SK-N-SH (cell line): ENCODE measurements around the gene SH3GLB2. TPM values are rescaled to one million over a fixed set of nuclear protein-coding genes. Genes with fewer than 3 reads are reported as not detected.

Source experiments
- CTCF ChIA-PET: fragments of 300-600, 350-600 bp; formaldehyde crosslinking; extraction: SDS; loops from one replicate; lab custom pipeline; 2021; lab: Yijun Ruan, JAX
- POLR2A ChIA-PET: fragments of 350-600 bp; sonication (Branson Sonifier 250); formaldehyde crosslinking; extraction: SDS; loops from one replicate; lab custom pipeline; 2020; ENCODE audit warnings: antibody characterized with exemption, inconsistent platforms; lab: Yijun Ruan, JAX
- DNase-seq: peaks from one replicate; pipeline ENCODE4 v3.0.0; 2012
- H2AFZ ChIP-seq: fragments of 200-600 bp; sonication (generic); 2 replicates; pipeline ENCODE4 v1.8.1; 2016; ENCODE audit warnings: antibody characterized with exemption, mild to moderate bottlenecking, low read depth
- H3F3A ChIP-seq: fragments of 200-600 bp; sonication (generic); replicated peaks from 2 replicates; pipeline ENCODE3; 2016; ENCODE audit warnings: antibody characterized with exemption, mild to moderate bottlenecking; ENCODE audit not compliant: insufficient read depth
- H3K27ac ChIP-seq, 2 experiments: fragments of 200-500 bp in 1 of 2; fragments of 200-600 bp in 1 of 2; sonication (Bioruptor generic) in 1 of 2; sonication (generic), shearing (Covaris generic) in 1 of 2; 2 replicates each; pipeline versions ENCODE4 v1.5.1 to v1.6.1; 2014 to 2016; ENCODE audit warnings: low read depth in 2 of 2, inconsistent platforms in 1 of 2, low read length in 1 of 2, mild to moderate bottlenecking in 1 of 2, mixed read lengths in 1 of 2
- H3K27me3 ChIP-seq: fragments of 200-600 bp; sonication (generic), shearing (Covaris generic); 2 replicates; pipeline ENCODE4 v1.6.1; 2016; ENCODE audit warnings: mixed run types; ENCODE audit not compliant: insufficient read depth
- H3K36me3 ChIP-seq, 2 experiments: fragments of 200-500 bp in 1 of 2; fragments of 200-600 bp in 1 of 2; sonication (Bioruptor generic) in 1 of 2; sonication (generic) in 1 of 2; replicated peaks in 1 of 2; 2 replicates each; pipeline versions ENCODE3 to v1.5.1; 2014 to 2016; ENCODE audit warnings: low read length in 1 of 2, mild to moderate bottlenecking in 1 of 2; ENCODE audit not compliant: insufficient read depth in 2 of 2, control insufficient read depth in 1 of 2
- H3K4me1 ChIP-seq, 2 experiments: fragments of 200-500 bp in 1 of 2; fragments of 200-600 bp in 1 of 2; sonication (Bioruptor generic) in 1 of 2; sonication (generic), shearing (Covaris generic) in 1 of 2; 2 replicates each; pipeline versions ENCODE4 v1.5.1 to v1.6.1; 2014 to 2016; ENCODE audit warnings: low read depth in 1 of 2, low read length in 1 of 2, mixed run types in 1 of 2; ENCODE audit not compliant: insufficient read depth in 2 of 2, control insufficient read depth in 1 of 2
- H3K4me2 ChIP-seq: fragments of 200-600 bp; sonication (generic), shearing (Covaris generic); 2 replicates; pipeline ENCODE4 v1.6.1; 2017; ENCODE audit warnings: mixed run types
- H3K4me3 ChIP-seq, 2 experiments: fragments of 200-500 bp in 1 of 2; fragments of 200-600 bp in 1 of 2; sonication (Bioruptor generic) in 1 of 2; sonication (generic), shearing (Covaris generic) in 1 of 2; 2 replicates each; pipeline versions ENCODE4 v1.5.1 to v1.8.1; 2014 to 2016; ENCODE audit warnings: low read depth in 2 of 2, inconsistent platforms in 1 of 2, low read length in 1 of 2, mild to moderate bottlenecking in 1 of 2, mixed read lengths in 1 of 2, moderate library complexity in 1 of 2
- H3K79me2 ChIP-seq: fragments of 200-600 bp; sonication (generic); 2 replicates; pipeline ENCODE4 v1.8.1; 2017; ENCODE audit warnings: mild to moderate bottlenecking; ENCODE audit not compliant: insufficient read depth
- H3K9ac ChIP-seq: fragments of 200-600 bp; sonication (generic); 2 replicates; pipeline ENCODE4 v1.6.1; 2017; ENCODE audit warnings: mixed run types
- H3K9me2 ChIP-seq: fragments of 200-600 bp; sonication (generic); 2 replicates; pipeline ENCODE4 v1.6.1; 2017; ENCODE audit warnings: mixed run types
- H3K9me3 ChIP-seq: fragments of 200-600 bp; sonication (generic); 2 replicates; pipeline ENCODE4 v1.6.1; 2017; ENCODE audit warnings: mixed run types, mild to moderate bottlenecking, moderate library complexity
- H4K20me1 ChIP-seq: fragments of 200-600 bp; sonication (generic); 2 replicates; pipeline ENCODE4 v1.6.1; 2017; ENCODE audit warnings: mild to moderate bottlenecking, mixed run types; ENCODE audit not compliant: insufficient read depth
- CHD2 ChIP-seq: fragments of 150-350 bp; IDR thresholded peaks from 2 replicates; pipeline ENCODE4 v1.6.1; 2018; ENCODE audit warnings: low read length; ENCODE audit not compliant: partially characterized antibody
- CTCF ChIP-seq: fragments of 200-600 bp; sonication (generic); IDR thresholded peaks from 2 replicates; pipeline ENCODE4 v1.6.1; 2017; ENCODE audit warnings: antibody characterized with exemption, mild to moderate bottlenecking, moderate library complexity
- ELF1 ChIP-seq: IDR thresholded peaks from 2 replicates; pipeline ENCODE4 v1.4.0; 2012
- FOSL2 ChIP-seq: IDR thresholded peaks from 2 replicates; pipeline ENCODE4 v1.4.0; 2012; ENCODE audit warnings: low read depth, mild to moderate bottlenecking, moderate library complexity, borderline replicate concordance
- FOXM1 ChIP-seq: IDR thresholded peaks from 2 replicates; pipeline ENCODE4 v1.4.0; 2012; ENCODE audit warnings: low read depth, mild to moderate bottlenecking
- GATA2 ChIP-seq: sonication (generic); formaldehyde crosslinking; IDR thresholded peaks from 2 replicates; pipeline ENCODE4 v1.5.0; 2020; ENCODE audit warnings: mild to moderate bottlenecking, missing genetic modification reagents
- JUND ChIP-seq: IDR thresholded peaks from 2 replicates; pipeline ENCODE4 v1.4.0; 2012
- MAX ChIP-seq: IDR thresholded peaks from 2 replicates; pipeline ENCODE4 v1.4.0; 2012; ENCODE audit warnings: low read depth
- NRF1 ChIP-seq: IDR thresholded peaks from 2 replicates; pipeline ENCODE4 v1.6.1; 2012; ENCODE audit warnings: low read depth, mild to moderate bottlenecking, low read length
- POLR2AphosphoS5 ChIP-seq: IDR thresholded peaks from 2 replicates; pipeline ENCODE4 v1.6.1; 2012; ENCODE audit warnings: low read depth, low read length
- REST ChIP-seq: IDR thresholded peaks from 2 replicates; pipeline ENCODE4 v1.6.1; 2012; ENCODE audit warnings: mild to moderate bottlenecking, low read depth, low read length, moderate library complexity
- SIN3A ChIP-seq: IDR thresholded peaks from 2 replicates; pipeline ENCODE4 v1.6.1; 2012; ENCODE audit warnings: low read depth, mild to moderate bottlenecking, low read length, moderate library complexity, borderline replicate concordance
- SMC3 ChIP-seq: IDR thresholded peaks from 2 replicates; pipeline ENCODE4 v1.6.1; 2012; ENCODE audit warnings: low read depth, low read length, improper control_type of control experiment
- TCF12 ChIP-seq: IDR thresholded peaks from 2 replicates; pipeline ENCODE4 v1.4.0; 2012
- USF1 ChIP-seq: IDR thresholded peaks from 2 replicates; pipeline ENCODE4 v1.4.0; 2012; ENCODE audit warnings: low read depth, borderline replicate concordance
- YY1 ChIP-seq: IDR thresholded peaks from 2 replicates; pipeline ENCODE4 v1.4.0; 2012; ENCODE audit warnings: low read depth, mild to moderate bottlenecking
- WGBS: methylation state at CpG from one replicate; pipeline ENCODE4 v1.1.6; 2017; ENCODE audit warnings: low lambda C conversion rate; 5-methylcytosine and 5-hydroxymethylcytosine counted together
- polyA plus RNA-seq, 3 experiments: library from polyadenylated mRNA; depleted of rRNA; stranded (reverse); fragments of >200 nt; gene quantifications; 2 replicates each; pipeline ENCODE4 v1.2.3, GENCODE V29; 2012
- TF ChIP-seq, protein P1 (sequence below): fragments of 150-350 bp; IDR thresholded peaks from 2 replicates; pipeline ENCODE4 v1.6.1; 2016; ENCODE audit warnings: mild to moderate bottlenecking, low read depth, low read length
- TF ChIP-seq, protein P2 (sequence below): IDR thresholded peaks from 2 replicates; pipeline ENCODE4; 2012

The SH3GLB2 gene
- polyA plus RNA-seq, 1 of the 3 experiments (the other 2 are of a cell fraction) = 94.4 TPM

GRCh38 chr9:129064499-129064908, 36.4 kb upstream of the SH3GLB2 start:
- H3F3A ChIP-seq = no peaks in the 10 kb centered on the region
- no peaks in the 10 kb centered on the region for H3K9me3 ChIP-seq
- H3K4me2 ChIP-seq = no peak overlapping the region
- H3K9ac ChIP-seq = no peak overlapping the region
- ChIA-PET CTCF (interaction anchor here (0.7 kb wide), 1 partner anchor 737 kb away, joined by 4 read pairs; no protein-coding TSS in a partner anchor), POLR2A (no interaction called here)
- no peaks in the 10 kb centered on the region for H3K79me2 ChIP-seq
- no peak overlapping the region for H2AFZ ChIP-seq
- H3K4me3 ChIP-seq = no peak overlapping the region
- WGBS = 96% methylated on average over 8 of the region's 8 CpGs
- H3K36me3 ChIP-seq = peaks cover 0 to 33% of the 10 kb centered on the region in 2 experiments
- H3K27ac ChIP-seq = no peak overlapping the region
- no peak for TF ChIP-seq USF1
- TF ChIP-seq TCF12 = no peak
- TF ChIP-seq JUND = no peak
- no peak for TF ChIP-seq YY1
- no peak for TF ChIP-seq ELF1
- TF ChIP-seq SMC3 = no peak
- TF ChIP-seq SIN3A = no peak
- no peak for TF ChIP-seq FOSL2
- TF ChIP-seq, protein P1, sequence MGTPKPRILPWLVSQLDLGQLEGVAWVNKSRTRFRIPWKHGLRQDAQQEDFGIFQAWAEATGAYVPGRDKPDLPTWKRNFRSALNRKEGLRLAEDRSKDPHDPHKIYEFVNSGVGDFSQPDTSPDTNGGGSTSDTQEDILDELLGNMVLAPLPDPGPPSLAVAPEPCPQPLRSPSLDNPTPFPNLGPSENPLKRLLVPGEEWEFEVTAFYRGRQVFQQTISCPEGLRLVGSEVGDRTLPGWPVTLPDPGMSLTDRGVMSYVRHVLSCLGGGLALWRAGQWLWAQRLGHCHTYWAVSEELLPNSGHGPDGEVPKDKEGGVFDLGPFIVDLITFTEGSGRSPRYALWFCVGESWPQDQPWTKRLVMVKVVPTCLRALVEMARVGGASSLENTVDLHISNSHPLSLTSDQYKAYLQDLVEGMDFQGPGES = no peak
- no peak for TF ChIP-seq FOXM1
- TF ChIP-seq MAX = no peak
- TF ChIP-seq CTCF = no peak
- no peak for TF ChIP-seq POLR2AphosphoS5
- TF ChIP-seq, all 33 proteins: peak for 0
- H3K27me3 ChIP-seq = no peaks in the 10 kb centered on the region
- H3K4me1 ChIP-seq = peaks cover 0 to 10% of the 10 kb centered on the region in 2 experiments; a peak in 1 of 4 replicates
- H3K9me2 ChIP-seq = no peaks in the 10 kb centered on the region
- no peak for DNase-seq
- no peaks in the 10 kb centered on the region for H4K20me1 ChIP-seq

- no peak for DNase-seq
- no peaks in the 10 kb centered on the region for H3K79me2 ChIP-seq
- no peaks in the 10 kb centered on the region for H3K4me1 ChIP-seq
- H3K9me2 ChIP-seq = no peaks in the 10 kb centered on the region
- no peak overlapping the region for H3K27ac ChIP-seq
- H3K27me3 ChIP-seq = no peaks in the 10 kb centered on the region
- 80% methylated on average over 2 of the region's 9 CpGs for WGBS
- no peak overlapping the region for H2AFZ ChIP-seq
- H3K4me3 ChIP-seq = no peak overlapping the region
- H3K9me3 ChIP-seq = no peaks in the 10 kb centered on the region
- no peak overlapping the region for H3K4me2 ChIP-seq
- H3K36me3 ChIP-seq = peaks cover 0 to 30% of the 10 kb centered on the region in 2 experiments
- H3F3A ChIP-seq = no peaks in the 10 kb centered on the region
- H4K20me1 ChIP-seq = no peaks in the 10 kb centered on the region
- POLR2A ChIA-PET = no interaction called here
- H3K9ac ChIP-seq = no peak overlapping the region
- CTCF ChIA-PET = no interaction called here
- TF ChIP-seq, protein P1 = no peak
- TF ChIP-seq NRF1 (no peak), GATA2 (CRISPR knock-in tag) (no peak), REST (no peak), TCF12 (no peak), FOSL2 (no peak), CHD2 (no peak)
- TF ChIP-seq, protein P2, sequence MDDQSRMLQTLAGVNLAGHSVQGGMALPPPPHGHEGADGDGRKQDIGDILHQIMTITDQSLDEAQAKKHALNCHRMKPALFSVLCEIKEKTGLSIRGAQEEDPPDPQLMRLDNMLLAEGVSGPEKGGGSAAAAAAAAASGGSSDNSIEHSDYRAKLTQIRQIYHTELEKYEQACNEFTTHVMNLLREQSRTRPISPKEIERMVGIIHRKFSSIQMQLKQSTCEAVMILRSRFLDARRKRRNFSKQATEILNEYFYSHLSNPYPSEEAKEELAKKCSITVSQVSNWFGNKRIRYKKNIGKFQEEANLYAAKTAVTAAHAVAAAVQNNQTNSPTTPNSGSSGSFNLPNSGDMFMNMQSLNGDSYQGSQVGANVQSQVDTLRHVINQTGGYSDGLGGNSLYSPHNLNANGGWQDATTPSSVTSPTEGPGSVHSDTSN = no peak
Observed at GRCh38 chr9:129063061-129063460, 34.9 kb upstream of the SH3GLB2 start.
